HG02884 (cell line): ENCODE results near the gene MOSMO.
"Not testable (repeated sequence)": the region's sequence is repeated elsewhere in the genome, so short reads cannot be mapped to it uniquely, and the experiment has no call there.

Source experiments
- ATAC-seq: cut with Tn5 transposase; IDR thresholded peaks from one replicate; pipeline ENCODE4 v1.9.1; 2021; ENCODE audit warnings: mild to moderate bottlenecking, moderate library complexity; ENCODE audit not compliant: unreplicated experiment

The MOSMO gene

DNA sequence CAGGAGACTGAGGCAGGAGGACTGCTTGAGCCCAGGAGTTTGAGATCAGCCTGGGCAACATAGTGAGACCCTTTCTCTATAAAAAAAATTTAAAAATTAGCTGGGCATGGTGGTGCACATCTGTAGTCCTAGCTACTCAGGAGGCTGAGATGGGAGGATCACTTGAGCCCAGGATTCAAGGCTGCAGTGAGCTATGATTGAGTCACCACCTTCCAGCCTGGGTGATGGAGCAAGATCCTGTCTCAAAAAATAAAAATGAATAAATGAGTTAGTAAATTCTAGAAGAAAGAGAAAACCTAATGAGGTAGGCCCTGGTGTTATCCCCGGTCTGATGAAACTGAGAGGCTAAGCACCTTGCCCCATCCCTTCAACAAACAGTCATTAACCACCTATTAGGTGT, 5.9 kb upstream of the MOSMO start:
- not testable (repeated sequence) for ATAC-seq

DNA sequence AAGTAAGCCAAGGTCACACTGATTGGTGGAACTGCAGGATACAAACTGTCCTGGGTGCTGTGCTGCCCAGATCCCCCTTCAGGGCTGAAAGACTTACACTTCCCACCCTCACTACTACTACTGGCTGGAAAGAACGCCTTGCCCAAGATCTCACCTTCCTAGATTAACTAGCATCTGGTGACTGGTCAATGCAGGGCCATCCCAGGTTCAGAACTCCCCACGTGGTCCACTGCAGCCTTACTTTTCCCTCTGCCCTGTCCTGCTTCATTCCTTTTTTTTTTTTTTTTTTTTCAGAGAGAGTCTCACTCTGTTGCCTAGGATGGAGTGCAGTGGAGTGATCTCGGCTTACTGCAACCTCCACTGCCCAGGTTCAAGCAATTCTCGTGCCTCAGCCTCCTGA, 4.7 kb upstream of the MOSMO start:
- no peak for ATAC-seq

DNA sequence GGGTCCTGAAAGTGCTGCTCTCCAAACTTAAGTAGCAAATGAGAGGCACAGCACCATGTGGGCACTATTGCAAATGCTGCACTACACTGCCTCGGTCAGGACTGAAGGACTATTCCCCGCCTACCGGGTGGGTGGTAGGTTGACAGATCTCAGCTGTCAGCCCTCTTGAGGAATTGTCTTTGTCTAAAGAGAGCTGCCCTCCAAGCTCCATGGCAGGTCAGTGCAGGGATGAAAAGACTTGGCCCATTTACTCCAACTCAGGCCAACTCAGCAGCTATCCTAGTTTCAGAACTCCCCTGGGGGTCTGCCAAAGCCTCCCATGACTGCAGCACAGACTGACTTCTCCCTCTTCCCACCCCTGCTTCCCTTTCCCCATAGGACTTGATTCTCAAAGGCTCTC, 3.6 kb upstream of the MOSMO start:
- no peak for ATAC-seq

DNA sequence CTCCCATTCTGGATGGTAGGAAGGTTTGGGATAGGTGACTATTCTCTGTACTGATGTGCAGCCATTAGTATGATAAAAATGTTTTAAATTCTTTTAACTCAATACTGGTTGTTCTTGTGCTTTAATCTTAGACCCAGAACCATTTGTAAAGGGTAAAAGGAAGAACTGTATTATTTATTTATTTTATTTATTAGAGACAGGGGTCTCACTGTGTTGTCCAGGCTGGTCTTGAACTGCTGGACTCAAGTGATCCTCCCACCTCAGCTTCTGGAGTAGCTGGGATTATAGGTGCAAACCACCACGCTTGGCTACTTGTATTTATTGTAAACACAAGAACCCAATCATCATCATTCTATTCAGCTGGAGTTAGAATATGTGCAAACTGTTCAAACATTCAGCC, 2.2 kb upstream of the MOSMO start:
- ATAC-seq, result no peak

DNA sequence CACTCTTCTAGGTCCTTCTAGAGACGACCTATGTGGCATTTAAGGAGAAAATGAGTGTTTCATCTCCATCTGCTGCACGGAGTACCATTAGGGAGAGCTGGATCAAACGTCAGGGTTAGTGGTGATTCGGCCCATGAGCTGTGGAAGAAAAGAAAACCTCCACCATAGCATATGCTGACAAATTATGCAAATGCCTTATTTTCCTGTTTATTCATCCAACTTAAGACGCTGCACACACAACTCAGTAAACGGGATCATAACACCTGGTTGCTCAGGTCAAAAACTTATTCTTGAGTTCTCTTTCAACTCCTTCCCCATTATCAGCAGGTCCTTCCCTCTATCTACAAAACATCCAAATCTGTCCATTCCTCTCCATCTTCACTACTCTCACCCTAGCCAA, 1.3 kb upstream of the MOSMO start:
- ATAC-seq, result no peak

DNA sequence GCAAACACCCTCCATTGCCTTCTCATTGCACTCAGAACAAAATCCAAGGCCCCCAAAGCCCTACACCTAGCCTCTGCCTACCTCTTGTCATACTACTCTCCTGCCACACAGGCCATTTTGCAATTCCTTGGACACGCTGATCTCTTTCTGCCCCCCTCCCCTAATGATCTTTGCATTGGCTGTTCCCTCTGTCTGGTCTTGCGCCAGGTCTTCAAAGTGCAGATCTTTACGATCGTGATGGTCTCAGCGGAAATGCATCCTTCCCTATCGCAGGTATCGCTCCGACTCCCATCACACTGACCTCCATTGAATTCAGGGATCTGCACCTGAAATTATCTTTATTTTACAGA, 777 bp upstream of the MOSMO start:
- no peak for ATAC-seq

DNA sequence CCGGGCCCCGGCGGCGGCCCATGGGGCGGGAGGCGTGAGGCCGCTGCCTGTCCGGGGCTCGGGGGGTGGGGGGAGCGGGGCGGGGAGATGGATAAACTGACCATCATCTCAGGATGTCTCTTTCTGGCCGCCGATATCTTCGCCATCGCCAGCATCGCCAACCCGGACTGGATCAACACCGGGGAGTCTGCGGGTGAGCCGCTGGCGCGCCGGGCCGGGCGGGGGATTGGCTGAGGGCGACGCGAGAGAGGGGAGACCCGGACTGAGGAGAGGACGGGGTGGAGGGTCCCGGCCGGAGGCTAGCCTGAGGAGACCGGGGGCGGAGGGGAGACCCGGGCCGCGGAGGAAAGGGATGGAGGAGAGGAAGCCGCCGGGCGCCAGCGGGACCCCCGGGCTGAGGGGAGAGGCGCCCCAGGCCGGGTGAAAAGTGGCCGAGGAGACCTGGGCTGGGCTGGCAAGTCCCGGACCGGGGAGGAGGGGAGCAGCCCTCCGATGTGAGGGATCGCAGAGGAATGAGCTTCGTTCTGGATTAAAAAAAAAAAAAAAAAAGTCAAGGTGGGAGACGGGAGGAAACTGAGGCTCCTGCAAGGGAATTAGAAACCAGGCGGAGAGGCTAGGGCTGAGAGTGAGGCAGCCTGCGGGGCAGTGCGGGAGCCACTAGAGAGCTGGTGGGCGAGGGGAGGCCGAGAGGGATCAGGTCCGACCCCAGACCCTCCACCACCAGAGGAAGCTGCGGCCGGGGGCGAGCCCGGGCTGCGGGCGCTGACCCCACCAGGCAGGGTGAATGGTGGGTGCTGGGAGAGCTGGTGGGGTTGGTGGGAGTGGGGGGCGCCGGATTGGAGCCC, 526 bp downstream of the MOSMO start:
- no peak for ATAC-seq

DNA sequence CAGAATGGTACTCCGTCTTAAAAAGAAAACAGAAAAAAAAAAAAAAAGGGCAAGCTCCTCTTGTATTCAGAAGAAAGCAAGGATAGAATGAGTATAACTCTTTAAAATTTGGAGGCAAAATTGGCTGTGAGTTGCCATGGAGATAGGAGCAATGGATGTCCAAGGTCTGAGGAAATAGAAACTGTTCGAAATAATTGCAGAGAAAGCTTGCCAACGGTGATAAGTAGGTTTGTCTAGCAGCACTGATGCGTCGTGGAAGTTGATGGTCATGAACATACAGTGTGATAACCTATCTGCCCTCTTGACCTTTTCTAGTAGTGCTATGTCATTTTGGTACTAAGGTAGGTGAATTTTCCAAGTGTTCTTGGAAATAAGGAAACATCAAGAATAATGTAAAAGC, 3.0 kb downstream of the MOSMO start:
- no peak for ATAC-seq

DNA sequence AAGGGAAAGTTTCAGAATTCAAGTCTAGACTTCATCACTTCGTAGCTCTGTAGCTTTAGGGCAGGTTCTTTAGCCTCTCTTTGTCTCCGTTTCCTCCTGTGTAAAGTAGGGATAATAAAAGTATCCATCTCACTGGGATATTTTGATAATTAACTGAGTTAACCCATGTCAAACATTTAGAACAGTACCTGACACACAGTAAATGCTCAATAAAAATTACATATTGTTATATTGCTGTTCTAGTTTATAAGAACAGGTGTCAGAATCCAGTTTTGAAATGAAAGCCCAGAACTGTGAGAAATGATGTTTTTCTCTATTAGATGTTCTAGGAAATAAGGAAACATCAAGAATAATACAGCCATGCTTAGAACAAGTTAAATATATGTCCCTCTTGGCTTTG, 4.3 kb downstream of the MOSMO start:
- no peak for ATAC-seq

DNA sequence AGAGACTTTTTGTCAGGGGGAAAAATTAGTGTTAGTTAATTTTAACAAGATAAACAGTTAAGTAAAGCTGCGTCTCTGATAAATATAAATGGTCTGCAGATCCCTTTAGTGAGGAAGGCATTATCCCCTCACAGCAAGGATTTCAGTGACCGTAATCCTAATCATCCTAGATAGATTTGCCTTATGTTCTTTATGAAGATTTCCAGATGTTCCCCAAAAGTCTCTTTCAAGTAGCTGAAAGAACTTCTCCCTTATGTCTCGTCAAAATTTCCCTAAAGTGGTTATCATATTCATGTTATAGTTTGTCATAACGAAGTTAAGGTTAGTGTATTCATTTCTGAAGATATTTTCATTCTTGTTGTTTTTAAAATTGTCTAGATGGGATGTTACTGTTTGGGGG, 5.6 kb downstream of the MOSMO start:
- ATAC-seq, result no peak

DNA sequence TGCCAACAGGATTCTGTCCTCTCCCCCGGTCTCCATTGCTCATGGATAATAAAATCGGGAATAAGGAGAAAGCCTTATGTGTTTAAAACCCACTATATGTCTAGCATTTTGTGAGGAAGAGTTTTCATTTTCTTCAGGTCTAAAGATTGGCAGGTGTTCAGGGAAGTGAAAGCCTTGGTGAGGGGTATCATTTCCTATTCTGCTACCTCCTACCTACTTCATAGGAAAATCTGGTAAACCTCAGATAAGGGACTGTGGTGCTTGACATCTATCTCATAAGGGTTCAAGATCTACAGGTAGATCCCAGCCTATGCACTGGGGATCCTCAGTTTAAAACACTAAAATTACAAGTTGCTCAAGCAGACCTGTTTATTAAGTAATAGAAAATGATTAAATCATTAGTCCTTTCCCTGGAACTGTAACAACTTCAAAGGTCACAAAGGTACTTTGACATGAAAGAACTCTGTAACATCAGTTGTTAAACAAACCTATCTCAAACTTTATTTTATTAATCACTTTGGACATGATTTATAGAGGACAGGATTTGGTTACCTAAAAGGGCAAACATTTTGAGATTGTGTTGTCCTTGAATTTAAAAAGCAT, 6.5 kb downstream of the MOSMO start:
- ATAC-seq, result no peak

DNA sequence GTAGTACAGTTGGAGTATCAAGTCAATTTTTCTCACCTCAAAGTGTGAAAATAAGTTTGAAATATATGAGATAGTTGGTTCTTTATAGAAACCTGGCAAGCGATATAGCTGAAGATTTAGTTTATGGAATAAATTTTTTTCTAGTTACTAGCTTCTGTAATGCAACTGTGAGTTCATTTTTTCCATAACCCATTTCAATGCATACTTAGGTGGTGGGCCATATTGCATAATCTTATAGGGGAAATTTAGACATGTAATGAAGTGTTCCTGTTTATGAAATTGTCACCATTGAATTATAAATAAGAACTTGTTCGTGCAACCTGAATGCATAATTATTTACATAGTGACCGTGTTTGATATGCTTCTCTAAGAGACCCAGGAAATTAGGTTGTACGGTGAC, 9.0 kb downstream of the MOSMO start:
- no peak for ATAC-seq

DNA sequence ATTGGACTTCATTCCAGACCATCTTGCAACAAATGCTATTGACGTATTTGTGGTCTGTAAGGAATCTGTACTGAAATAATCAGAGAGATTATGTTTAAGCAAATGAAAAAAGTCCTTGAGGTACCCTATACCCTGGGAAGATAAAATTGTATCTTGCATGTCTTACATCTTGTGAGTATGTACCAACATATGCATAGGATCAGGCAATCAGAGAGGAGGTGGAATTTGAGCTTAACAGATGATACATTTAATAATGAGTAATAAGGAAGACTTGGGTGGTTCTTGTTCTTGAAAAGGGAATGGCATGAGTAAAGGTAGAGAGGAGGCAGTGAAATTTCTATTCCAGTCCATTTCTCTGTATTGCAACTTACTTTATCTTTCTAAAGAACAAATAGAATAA, 10.6 kb downstream of the MOSMO start:
- no peak for ATAC-seq

DNA sequence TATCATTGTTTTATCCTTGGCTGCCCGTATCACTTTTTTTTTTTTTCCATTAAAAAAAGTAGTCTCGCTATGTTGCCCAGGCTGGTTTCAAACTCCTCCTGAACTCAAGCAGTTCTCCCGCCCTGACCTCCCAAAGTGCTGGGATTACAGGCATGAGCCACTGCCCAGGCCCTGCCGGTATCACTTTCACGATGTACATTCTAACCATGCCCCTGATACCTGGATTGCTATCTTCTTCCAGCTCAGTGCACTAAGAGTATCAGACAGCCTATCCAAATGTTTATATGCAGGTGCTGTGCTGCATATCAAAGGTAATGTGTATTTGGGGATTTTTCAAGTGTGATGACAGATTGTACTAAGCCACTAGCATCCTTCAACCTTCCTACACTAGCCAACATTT, 14.2 kb downstream of the MOSMO start:
- ATAC-seq, result no peak

DNA sequence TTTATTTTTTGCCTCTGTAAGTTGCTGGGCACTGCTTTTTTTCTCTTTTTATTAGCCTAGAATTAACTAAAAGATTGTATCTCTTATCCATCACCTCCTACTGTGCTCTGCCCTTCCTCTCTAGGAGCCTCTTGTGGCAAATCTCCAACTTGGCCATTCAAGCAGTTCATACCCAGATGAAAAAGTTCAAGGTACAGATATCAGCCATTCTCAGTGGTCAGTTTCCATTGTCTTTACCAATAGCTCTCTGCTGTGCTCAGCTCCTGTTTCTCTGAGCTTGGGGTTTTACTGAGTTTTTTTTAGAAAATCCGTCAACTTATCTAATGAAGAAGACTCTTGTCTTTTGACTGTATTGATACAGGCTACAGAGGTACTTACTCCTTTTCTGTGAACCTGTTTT, 15.6 kb downstream of the MOSMO start:
- peak; percentile 65 for ATAC-seq

DNA sequence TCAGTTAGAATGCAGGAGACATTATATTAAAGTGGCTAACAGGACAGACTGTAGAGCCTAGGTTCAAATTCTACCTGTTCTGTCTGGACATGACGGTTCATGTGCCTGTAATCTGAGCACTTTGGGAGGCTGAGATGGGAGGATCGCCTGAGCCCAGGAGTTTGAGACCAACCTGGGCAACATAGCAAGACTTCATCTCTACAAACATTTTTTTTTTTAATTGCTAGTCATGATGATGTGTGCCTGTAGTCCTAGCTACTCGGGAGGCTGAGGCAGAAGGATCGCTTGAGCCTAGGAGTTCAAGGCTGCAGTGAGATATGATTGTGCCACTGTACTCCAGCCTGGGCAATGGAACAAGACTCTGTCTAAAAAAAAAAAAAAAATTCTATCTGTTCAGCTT, 16.9 kb downstream of the MOSMO start:
- ATAC-seq, result not testable (repeated sequence)

DNA sequence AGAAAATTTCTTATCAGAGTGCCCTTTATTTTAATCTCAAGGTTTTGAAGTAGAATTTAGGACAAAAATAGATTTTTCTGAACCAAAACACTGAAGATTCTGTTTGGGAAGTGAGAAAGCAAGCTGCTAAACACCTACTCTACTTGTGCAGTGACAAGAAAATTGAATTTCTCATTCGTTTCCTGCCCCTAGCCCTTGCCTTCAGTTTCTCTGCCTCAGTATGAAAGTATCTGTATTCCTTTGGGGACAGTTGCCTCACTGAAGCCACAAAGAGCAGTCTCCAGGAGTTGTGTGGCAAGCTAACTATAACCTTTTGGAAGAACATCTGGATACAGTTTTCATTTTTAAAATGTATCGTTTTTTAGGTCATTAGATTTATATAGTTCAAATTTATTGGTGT, 19.7 kb downstream of the MOSMO start:
- ATAC-seq, result no peak

DNA sequence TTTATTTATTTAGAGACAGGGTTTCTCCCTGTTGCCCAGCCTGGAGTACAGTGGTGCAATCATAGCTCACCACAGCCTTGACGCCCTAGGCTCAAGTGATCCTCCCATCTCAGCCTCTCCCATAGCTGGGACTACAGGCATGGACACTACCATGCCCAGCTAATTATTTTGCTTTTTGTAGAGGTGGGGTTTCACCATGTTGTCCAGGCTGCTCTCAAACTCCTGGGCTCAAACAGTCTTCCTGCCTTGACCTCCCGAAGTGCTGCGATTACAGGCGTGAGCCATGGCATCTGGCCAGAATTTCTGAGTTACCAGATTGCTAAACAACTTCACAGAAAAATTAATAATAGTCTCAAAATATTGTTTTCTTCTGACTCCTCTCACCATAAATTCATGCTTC, 21.7 kb downstream of the MOSMO start:
- no peak for ATAC-seq

DNA sequence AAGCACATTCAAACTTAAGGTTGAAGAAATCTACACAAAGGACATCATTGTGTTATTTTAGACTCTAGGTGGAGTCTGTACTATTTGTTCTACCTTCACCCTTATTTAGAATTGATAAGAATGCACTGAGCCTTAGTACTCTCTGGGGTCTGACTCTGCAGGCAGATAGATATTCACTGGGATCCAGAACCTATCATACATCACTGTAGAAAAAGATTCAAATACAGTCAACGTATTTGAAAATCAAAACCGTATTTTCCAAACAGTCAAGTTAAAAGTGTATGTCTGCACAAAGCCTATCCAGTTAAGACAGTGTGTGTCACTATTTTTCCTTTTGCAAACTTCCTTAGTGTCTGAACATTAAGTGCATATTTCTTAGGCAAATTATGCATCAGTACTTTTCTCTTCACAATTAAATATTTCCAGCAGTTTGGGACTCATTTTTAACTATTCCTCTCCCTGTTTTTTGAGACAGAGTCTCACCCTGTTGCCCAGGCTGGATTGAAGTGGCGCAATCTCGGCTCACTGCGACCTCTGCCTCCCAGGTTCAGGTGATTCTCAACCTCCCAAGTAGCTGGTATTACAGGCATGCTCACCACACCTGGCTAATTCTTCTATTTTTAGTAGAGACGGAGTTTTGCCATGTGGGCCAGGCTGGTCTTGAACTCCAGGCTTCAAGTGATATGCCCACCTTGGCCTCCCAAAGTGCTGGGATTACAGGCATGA, 22.3 kb downstream of the MOSMO start:
- ATAC-seq, result no peak

DNA sequence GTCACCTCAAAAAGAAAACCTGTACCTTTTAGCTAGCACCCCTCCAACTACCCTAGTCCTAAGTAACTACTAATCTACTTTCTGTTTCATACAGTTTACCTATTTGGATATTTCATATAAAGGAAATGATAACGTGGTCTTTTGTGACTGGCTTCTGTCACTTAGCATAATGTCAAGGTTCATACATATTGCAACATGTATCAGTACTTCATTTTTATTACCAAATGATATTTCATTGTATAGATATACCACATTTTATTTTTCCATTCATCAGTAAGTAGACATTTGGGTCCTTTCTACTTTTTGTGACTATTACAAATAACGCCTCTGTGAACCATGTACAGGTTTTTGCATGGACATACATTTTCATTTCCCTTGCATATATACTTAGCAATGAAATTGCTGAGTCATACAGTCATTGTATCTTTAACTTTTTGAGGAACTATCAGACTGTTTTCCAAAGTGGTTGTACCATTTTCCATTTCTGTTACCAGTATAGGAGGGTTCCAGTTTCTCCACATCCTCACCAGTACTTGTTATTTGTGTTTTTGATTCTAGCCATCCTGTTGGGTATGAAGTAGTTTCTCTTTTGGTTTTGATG, 23.7 kb downstream of the MOSMO start:
- ATAC-seq, result no peak

DNA sequence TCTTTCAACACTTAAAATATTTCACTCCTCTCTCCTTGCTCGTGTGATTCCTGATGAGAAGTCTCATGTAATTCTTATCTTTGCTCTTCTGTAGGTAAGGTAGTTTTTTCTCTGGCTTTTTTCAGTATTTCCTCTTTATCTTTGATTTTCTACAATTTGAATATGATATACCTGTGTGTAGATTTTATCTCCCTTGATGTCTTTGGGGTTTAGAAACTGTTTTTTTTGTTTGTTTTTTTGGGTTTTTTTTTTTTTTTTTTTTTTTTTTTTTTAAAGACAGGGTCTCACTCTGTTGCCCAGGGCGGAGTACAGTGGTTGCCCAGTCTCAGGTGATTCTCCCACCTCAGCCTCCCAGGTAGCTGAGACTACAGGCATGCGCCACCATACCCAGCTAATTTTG, 26.6 kb downstream of the MOSMO start:
- ATAC-seq, result no peak

DNA sequence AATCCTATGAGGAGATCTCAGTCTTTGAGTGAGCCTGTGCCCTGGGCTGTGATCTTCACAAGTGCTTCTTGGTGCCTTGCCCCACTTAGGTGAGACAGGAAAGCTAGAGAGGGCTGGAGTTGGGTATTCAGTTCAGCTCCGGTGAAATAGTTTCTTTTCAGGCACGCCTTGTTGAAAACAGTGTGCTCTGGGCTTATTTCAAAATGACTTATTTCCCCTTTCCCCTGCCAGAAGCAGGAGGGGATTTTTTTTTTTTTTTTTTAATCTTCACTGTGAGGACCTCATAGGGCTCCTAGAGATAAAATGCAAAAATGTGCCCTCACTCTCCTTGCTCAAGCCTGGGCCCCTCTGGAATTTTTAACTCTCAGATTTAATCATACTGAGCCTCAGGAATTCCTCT, 27.2 kb downstream of the MOSMO start:
- ATAC-seq, result no peak
